HUES64 (cell line): ENCODE data around the gene MAP6.

Source experiments
- H3K27ac ChIP-seq: 2 replicates; pipeline ENCODE4 v1.7.0; 2013; ENCODE audit warnings: low read depth, low read length, inconsistent platforms
- H3K27me3 ChIP-seq: 2 replicates; pipeline ENCODE4 v1.6.1; 2013; ENCODE audit warnings: mild to moderate bottlenecking, low read length; ENCODE audit not compliant: insufficient read depth
- H3K36me3 ChIP-seq: 2 replicates; pipeline ENCODE4 v1.6.1; 2013; ENCODE audit warnings: mild to moderate bottlenecking, low read length; ENCODE audit not compliant: insufficient read depth
- H3K4me1 ChIP-seq: 2 replicates; pipeline ENCODE4 v1.6.1; 2013; ENCODE audit warnings: mild to moderate bottlenecking, low read length, moderate library complexity; ENCODE audit not compliant: insufficient read depth
- H3K4me3 ChIP-seq: 2 replicates; pipeline ENCODE4 v1.5.1; 2013; ENCODE audit warnings: mild to moderate bottlenecking, low read length, moderate library complexity
- H3K9ac ChIP-seq: 2 replicates; pipeline ENCODE4 v1.6.1; 2013; ENCODE audit warnings: mild to moderate bottlenecking, low read depth, low read length
- H3K9me3 ChIP-seq: 2 replicates; pipeline ENCODE4 v1.6.1; 2013; ENCODE audit warnings: low read depth, low read length; ENCODE audit not compliant: insufficient read depth
- WGBS: fragments of 150-250, 120-280 bp; methylation state at CpG from one replicate; pipeline ENCODE4 v1.1.7; 2013; ENCODE audit warnings: missing lambda C conversion rate; 5-methylcytosine and 5-hydroxymethylcytosine counted together

The MAP6 gene

GRCh38 chr11:75602951-75603350 lies 65.9 kb downstream of the MAP6 start:
- Histone ChIP-seq H3K27ac (no peak overlapping the region), H3K36me3 (no peaks in the 10 kb centered on the region), H3K9me3 (no peaks in the 10 kb centered on the region), H3K27me3 (no peaks in the 10 kb centered on the region), H3K4me1 (peaks cover 3% of the 10 kb centered on the region; the same call in 1 of the 2 replicates), H3K4me3 (no peak overlapping the region), H3K9ac (no peak overlapping the region)
- WGBS: 83% methylated on average over 8 of the region's 8 CpGs

GRCh38 chr11:75601494-75601893 lies 67.3 kb downstream of the MAP6 start:
- Histone ChIP-seq H3K4me1 (peaks cover 3% of the 10 kb centered on the region; the same call in 1 of the 2 replicates), H3K9ac (no peak overlapping the region), H3K36me3 (no peaks in the 10 kb centered on the region), H3K27ac (no peak overlapping the region), H3K27me3 (no peaks in the 10 kb centered on the region), H3K4me3 (no peak overlapping the region), H3K9me3 (no peaks in the 10 kb centered on the region)
- 85% methylated on average over 7 of the region's 7 CpGs for WGBS

GRCh38 chr11:75600356-75600755 lies 68.5 kb downstream of the MAP6 start:
- no peaks in the 10 kb centered on the region for H3K27me3 ChIP-seq
- 88% methylated on average over 3 of the region's 3 CpGs for WGBS
- no peak overlapping the region for H3K4me3 ChIP-seq
- H3K4me1 ChIP-seq: peaks cover 3% of the 10 kb centered on the region; the same call in 1 of the 2 replicates
- H3K9me3 ChIP-seq: no peaks in the 10 kb centered on the region
- H3K27ac ChIP-seq: no peak overlapping the region
- H3K36me3 ChIP-seq: no peaks in the 10 kb centered on the region
- no peak overlapping the region for H3K9ac ChIP-seq

GRCh38 chr11:75598900-75599299 lies 69.9 kb downstream of the MAP6 start:
- WGBS: 93% methylated on average over 7 of the region's 7 CpGs
- no peak overlapping the region for H3K27ac ChIP-seq
- peaks cover 3% of the 10 kb centered on the region; the same call in 1 of the 2 replicates for H3K4me1 ChIP-seq
- H3K9me3 ChIP-seq: no peaks in the 10 kb centered on the region
- no peaks in the 10 kb centered on the region for H3K36me3 ChIP-seq
- no peaks in the 10 kb centered on the region for H3K27me3 ChIP-seq
- H3K9ac ChIP-seq: no peak overlapping the region
- no peak overlapping the region for H3K4me3 ChIP-seq

- Histone ChIP-seq H3K36me3 (no peaks in the 10 kb centered on the region), H3K27ac (no peak overlapping the region), H3K9me3 (no peaks in the 10 kb centered on the region), H3K9ac (no peak overlapping the region), H3K4me3 (no peak overlapping the region), H3K4me1 (peaks cover 3% of the 10 kb centered on the region; the same call in 1 of the 2 replicates), H3K27me3 (no peaks in the 10 kb centered on the region)
Observed at GRCh38 chr11:75598264-75598663, 70.6 kb downstream of the MAP6 start.

- no peaks in the 10 kb centered on the region for H3K9me3 ChIP-seq
- no peak overlapping the region for H3K9ac ChIP-seq
- no peaks in the 10 kb centered on the region for H3K36me3 ChIP-seq
- no peaks in the 10 kb centered on the region for H3K27me3 ChIP-seq
- WGBS: 29% methylated on average over 4 of the region's 4 CpGs
- no peak overlapping the region for H3K27ac ChIP-seq
- no peak overlapping the region for H3K4me3 ChIP-seq
- no peaks in the 10 kb centered on the region for H3K4me1 ChIP-seq
Observed at GRCh38 chr11:75597636-75598035, 71.2 kb downstream of the MAP6 start.

- 84% methylated on average over 4 of the region's 4 CpGs for WGBS
- Histone ChIP-seq H3K27ac (no peak overlapping the region), H3K9ac (no peak overlapping the region), H3K4me1 (no peaks in the 10 kb centered on the region), H3K36me3 (no peaks in the 10 kb centered on the region), H3K9me3 (no peaks in the 10 kb centered on the region), H3K4me3 (no peak overlapping the region), H3K27me3 (no peaks in the 10 kb centered on the region)
Observed at GRCh38 chr11:75596914-75597313, 71.9 kb downstream of the MAP6 start.

GRCh38 chr11:75595429-75595828 lies 73.4 kb downstream of the MAP6 start:
- H3K27me3 ChIP-seq: no peaks in the 10 kb centered on the region
- no peak overlapping the region for H3K4me3 ChIP-seq
- H3K4me1 ChIP-seq: no peaks in the 10 kb centered on the region
- no peaks in the 10 kb centered on the region for H3K9me3 ChIP-seq
- H3K36me3 ChIP-seq: no peaks in the 10 kb centered on the region
- H3K27ac ChIP-seq: no peak overlapping the region
- H3K9ac ChIP-seq: no peak overlapping the region
- 92% methylated on average over 2 of the region's 2 CpGs for WGBS

GRCh38 chr11:75594211-75594610 lies 74.6 kb downstream of the MAP6 start:
- Histone ChIP-seq H3K4me3 (no peak overlapping the region), H3K9me3 (no peaks in the 10 kb centered on the region), H3K27me3 (no peaks in the 10 kb centered on the region), H3K36me3 (no peaks in the 10 kb centered on the region), H3K4me1 (no peaks in the 10 kb centered on the region), H3K27ac (no peak overlapping the region), H3K9ac (no peak overlapping the region)
- 94% methylated on average over 6 of the region's 6 CpGs for WGBS

GRCh38 chr11:75593286-75593915 lies 75.4 kb downstream of the MAP6 start:
- Histone ChIP-seq H3K4me1 (no peaks in the 10 kb centered on the region), H3K27me3 (no peaks in the 10 kb centered on the region), H3K9me3 (no peaks in the 10 kb centered on the region), H3K9ac (no peak overlapping the region), H3K36me3 (no peaks in the 10 kb centered on the region), H3K27ac (no peak overlapping the region), H3K4me3 (no peak overlapping the region)
- 72% methylated on average over 2 of the region's 2 CpGs for WGBS

GRCh38 chr11:75592715-75593114 lies 76.1 kb downstream of the MAP6 start:
- Histone ChIP-seq H3K36me3 (no peaks in the 10 kb centered on the region), H3K4me1 (no peaks in the 10 kb centered on the region), H3K9me3 (no peaks in the 10 kb centered on the region), H3K4me3 (no peak overlapping the region), H3K9ac (no peak overlapping the region), H3K27ac (no peak overlapping the region), H3K27me3 (no peaks in the 10 kb centered on the region)
- 63% methylated on average over 2 of the region's 2 CpGs for WGBS

GRCh38 chr11:75591966-75592365 lies 76.9 kb downstream of the MAP6 start:
- Histone ChIP-seq H3K27me3 (no peaks in the 10 kb centered on the region), H3K27ac (no peak overlapping the region), H3K4me3 (no peak overlapping the region), H3K9ac (no peak overlapping the region), H3K4me1 (no peaks in the 10 kb centered on the region), H3K9me3 (no peaks in the 10 kb centered on the region), H3K36me3 (no peaks in the 10 kb centered on the region)
- WGBS: 70% methylated on average over 6 of the region's 6 CpGs
